ES-I3 (cell line): ENCODE results near the gene USP13.
"Not testable (repeated sequence)": the region's sequence is repeated elsewhere in the genome, so short reads cannot be mapped to it uniquely, and the experiment has no call there.

ENCODE experiments used
- H3K36me3 ChIP-seq: 2 replicates; pipeline ENCODE4 v1.6.1; 2013; ENCODE audit warnings: mild to moderate bottlenecking, low read length, control low read depth, moderate library complexity; ENCODE audit not compliant: insufficient read depth
- H3K4me1 ChIP-seq: 2 replicates; pipeline ENCODE4 v1.6.1; 2013; ENCODE audit warnings: mild to moderate bottlenecking, control low read depth, low read length; ENCODE audit not compliant: insufficient read depth
- H3K9ac ChIP-seq: 2 replicates; pipeline ENCODE4 v1.6.1; 2013; ENCODE audit warnings: low read depth, mild to moderate bottlenecking, low read length, moderate library complexity
- H3K9me3 ChIP-seq: 2 replicates; pipeline ENCODE4 v1.6.1; 2013; ENCODE audit warnings: mild to moderate bottlenecking, low read length, moderate library complexity; ENCODE audit not compliant: control insufficient read depth, insufficient read depth

Gene USP13

GRCh38 chr3:179671747-179672242, 19.0 kb downstream of the USP13 start:
- H3K4me1 ChIP-seq, result 0 out of 2 replicates have a peak, but pooled peaks cover under 1% of the 10 kb centered on the region
- no peaks in the 10 kb centered on the region for H3K36me3 ChIP-seq
- no peaks in the 10 kb centered on the region for H3K9me3 ChIP-seq
- no peak overlapping the region for H3K9ac ChIP-seq

GRCh38 chr3:179672918-179673317, 20.1 kb downstream of the USP13 start:
- H3K9ac ChIP-seq, result no peak overlapping the region
- no peaks in the 10 kb centered on the region for H3K4me1 ChIP-seq
- no peaks in the 10 kb centered on the region for H3K9me3 ChIP-seq
- H3K36me3 ChIP-seq, result no peaks in the 10 kb centered on the region

DNA sequence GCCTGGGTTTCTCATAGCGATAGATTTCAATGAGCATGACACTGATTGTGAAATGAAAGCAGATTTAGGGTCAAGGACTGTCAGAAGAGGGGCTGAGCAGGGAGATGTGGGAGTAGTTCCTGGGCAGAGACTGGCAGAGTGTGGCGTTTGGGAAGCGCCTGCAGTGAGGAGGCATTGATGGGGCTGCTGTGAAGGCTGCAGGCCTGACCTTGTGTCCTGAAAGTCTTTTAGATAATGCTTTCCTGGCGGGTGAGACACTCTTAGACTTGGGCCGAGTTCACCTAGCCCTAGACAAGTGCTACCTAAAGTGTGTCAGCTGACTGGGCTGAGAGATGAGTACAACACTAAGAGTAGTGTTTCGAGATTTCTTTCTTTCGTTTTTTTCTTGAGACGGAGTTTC, 20.7 kb downstream of the USP13 start:
- H3K9ac ChIP-seq, result no peak overlapping the region
- no peaks in the 10 kb centered on the region for H3K9me3 ChIP-seq
- H3K36me3 ChIP-seq, result no peaks in the 10 kb centered on the region
- H3K4me1 ChIP-seq, result no peaks in the 10 kb centered on the region

- Histone ChIP-seq H3K4me1 (peaks cover 4% of the 10 kb centered on the region; the same call in 1 of the 2 replicates), H3K9me3 (no peaks in the 10 kb centered on the region), H3K36me3 (no peaks in the 10 kb centered on the region), H3K9ac (no peak overlapping the region)
Measured at GRCh38 chr3:179676081-179676480, 23.2 kb downstream of the USP13 start.

DNA sequence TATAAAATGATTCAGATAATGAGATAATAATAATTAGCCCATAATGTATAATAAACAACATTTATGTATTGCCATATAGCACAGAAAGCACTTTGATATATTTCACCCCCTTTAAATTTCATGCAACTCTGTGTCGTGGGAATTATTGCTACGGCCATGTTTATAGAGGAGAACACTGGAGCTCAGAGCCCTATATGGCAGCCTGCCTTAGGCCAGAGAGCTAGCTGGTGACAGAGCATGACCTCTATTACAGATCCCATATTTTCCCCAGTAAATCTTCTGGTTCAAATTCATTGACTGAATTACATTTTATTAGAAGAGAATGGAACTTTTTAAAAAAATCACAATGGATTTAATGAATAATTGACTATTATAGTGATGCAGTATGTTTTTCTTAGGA, 25.0 kb downstream of the USP13 start:
- H3K4me1 ChIP-seq, result peaks cover 4% of the 10 kb centered on the region; the same call in 1 of the 2 replicates
- H3K9ac ChIP-seq, result no peak overlapping the region
- H3K9me3 ChIP-seq, result no peaks in the 10 kb centered on the region
- H3K36me3 ChIP-seq, result no peaks in the 10 kb centered on the region

- H3K9ac ChIP-seq, result no peak overlapping the region
- H3K4me1 ChIP-seq, result peaks cover 4% of the 10 kb centered on the region; the same call in 1 of the 2 replicates
Measured at GRCh38 chr3:179681492-179682263, 28.8 kb downstream of the USP13 start.

DNA sequence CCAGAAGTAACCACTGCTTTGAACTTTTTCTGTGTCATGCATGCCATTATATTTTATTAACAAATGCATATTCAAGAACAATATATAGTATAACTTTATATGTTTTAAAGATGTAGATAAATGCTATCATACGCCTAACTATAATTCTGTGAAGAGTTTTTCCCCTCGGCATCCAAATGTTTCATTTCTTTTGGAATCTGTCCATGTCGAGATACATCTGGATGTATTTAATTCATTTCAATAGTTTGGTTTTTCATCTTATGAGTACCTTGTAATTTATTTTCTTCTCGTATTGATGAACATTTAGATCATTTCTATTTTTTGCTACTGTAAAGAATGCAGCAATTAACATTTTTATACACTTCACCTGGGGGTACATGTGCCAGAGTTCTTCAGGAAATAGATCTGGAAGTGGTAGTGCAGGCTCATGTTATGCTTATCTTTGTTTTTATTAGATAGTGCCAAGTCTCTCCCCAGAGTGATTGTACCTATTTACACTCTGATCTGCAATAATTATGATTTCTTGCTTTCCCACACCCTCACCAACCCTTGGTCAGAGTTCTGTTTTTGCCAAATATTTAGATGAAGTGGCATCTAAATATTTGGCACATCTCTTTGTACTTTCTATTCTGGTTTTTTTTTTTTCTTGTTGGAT, 29.7 kb downstream of the USP13 start:
- Histone ChIP-seq H3K36me3 (no peaks in the 10 kb centered on the region), H3K9ac (no peak overlapping the region), H3K9me3 (no peaks in the 10 kb centered on the region), H3K4me1 (peaks cover 4% of the 10 kb centered on the region; the same call in 1 of the 2 replicates)

More at GRCh38 chr3:179681492-179682263, 28.8 kb downstream of the USP13 start:
- Histone ChIP-seq H3K9me3 (no peaks in the 10 kb centered on the region), H3K36me3 (no peaks in the 10 kb centered on the region)

DNA sequence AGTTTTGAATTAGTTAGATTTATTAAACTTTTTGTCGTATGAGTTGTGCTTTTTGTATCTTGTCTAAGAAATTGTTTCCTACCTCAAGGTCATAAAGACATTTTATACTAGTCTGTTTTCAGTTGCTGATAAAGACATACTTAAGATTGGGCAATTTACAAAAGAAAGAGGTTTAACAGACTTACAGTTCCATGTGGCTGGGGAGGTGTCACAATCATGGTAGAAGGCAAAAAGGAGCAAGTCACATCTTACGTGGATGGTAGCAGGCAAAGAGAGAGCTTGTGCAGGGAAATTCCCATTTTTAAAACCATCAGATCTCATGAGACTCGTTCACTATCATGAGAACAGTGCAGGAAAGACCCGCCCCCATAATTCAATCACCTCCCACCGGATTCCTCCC, 30.4 kb downstream of the USP13 start:
- H3K9ac ChIP-seq, H3K36me3 ChIP-seq, H3K4me1 ChIP-seq, H3K9me3 ChIP-seq: not testable (repeated sequence)

GRCh38 chr3:179687967-179688535, 35.2 kb downstream of the USP13 start:
- no peaks in the 10 kb centered on the region for H3K4me1 ChIP-seq
- H3K9me3 ChIP-seq, result no peaks in the 10 kb centered on the region
- no peaks in the 10 kb centered on the region; the same call in 1 of the 2 replicates for H3K36me3 ChIP-seq
- H3K9ac ChIP-seq, result no peak overlapping the region

DNA sequence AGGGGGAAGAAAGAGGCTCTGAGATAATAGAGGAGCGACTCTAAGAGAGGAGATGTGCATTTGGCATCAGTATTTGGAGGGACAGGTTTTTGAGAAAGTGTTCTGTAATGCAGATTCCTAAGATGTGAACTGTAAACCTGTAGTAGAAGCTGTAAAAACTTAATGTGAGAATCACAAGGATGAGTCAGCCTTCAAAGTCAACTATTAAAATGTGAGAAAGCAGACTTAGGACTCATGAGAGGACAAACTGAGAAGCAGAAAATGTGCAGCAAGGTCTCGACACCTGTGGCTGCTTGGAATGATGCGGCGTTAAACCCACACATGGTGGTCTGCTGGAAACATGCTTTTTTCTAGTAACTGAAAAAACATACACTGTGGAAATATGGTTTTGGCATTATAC, 36.0 kb downstream of the USP13 start:
- H3K9me3 ChIP-seq, result no peaks in the 10 kb centered on the region
- H3K9ac ChIP-seq, result no peak overlapping the region
- H3K36me3 ChIP-seq, result no peaks in the 10 kb centered on the region; the same call in 1 of the 2 replicates
- no peaks in the 10 kb centered on the region for H3K4me1 ChIP-seq

DNA sequence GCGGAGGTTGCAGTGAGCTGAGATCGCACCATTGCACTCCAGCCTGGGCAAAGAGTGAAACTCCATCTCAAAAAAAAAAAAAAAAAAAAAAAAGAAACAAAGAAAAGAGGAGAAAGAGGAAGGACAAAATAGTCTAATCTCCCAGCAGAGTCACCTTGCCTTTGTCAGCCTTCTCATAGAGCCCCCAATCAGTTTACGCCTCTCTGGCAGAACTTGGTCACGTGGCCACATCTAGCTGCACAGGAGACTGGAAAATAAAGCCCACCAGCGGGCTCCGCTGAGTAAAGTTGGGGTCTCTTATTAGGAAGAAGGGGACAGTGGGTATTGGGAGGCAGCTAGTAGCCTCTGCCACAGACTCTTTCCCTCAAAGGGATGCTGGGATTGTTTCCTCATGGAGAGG, 41.9 kb downstream of the USP13 start:
- Histone ChIP-seq H3K9me3 (no peaks in the 10 kb centered on the region), H3K4me1 (peaks cover 10% of the 10 kb centered on the region; the same call in 1 of the 2 replicates), H3K36me3 (peaks cover 2% of the 10 kb centered on the region; the same call in 1 of the 2 replicates), H3K9ac (no peak overlapping the region)

DNA sequence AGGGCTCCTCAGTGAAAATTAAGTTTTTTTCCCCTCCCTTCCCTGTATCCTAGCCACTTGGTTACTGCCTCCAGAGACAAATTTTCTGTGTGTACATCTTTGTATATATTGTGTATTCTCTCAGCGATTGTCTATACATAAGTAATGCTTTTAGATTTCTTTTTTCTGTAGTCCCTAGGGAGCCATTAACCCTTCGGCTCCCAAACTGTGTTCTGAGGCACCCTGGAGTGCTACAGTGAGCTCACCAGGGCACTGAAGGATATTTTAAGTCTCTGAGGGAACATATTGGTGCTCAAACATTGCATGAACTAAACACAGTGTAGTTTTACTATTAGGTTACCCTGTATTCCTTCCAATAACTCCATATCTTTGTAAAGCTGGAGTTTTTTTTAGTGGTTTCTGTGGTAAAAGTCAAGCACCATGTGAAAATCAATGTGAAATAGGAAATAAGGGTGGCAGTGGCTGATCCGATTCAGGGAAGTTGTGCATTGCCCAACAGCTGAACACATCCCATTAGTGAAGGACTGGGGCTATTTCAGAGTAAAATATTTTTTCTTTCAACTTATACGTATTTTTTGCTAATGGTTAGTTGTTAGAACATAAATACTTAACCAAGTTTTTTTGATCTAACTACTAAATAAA, 43.0 kb downstream of the USP13 start:
- peaks cover 2% of the 10 kb centered on the region; the same call in 1 of the 2 replicates for H3K36me3 ChIP-seq
- no peak overlapping the region for H3K9ac ChIP-seq
- H3K9me3 ChIP-seq, result no peaks in the 10 kb centered on the region
- H3K4me1 ChIP-seq, result peaks cover 10% of the 10 kb centered on the region; the same call in 1 of the 2 replicates

DNA sequence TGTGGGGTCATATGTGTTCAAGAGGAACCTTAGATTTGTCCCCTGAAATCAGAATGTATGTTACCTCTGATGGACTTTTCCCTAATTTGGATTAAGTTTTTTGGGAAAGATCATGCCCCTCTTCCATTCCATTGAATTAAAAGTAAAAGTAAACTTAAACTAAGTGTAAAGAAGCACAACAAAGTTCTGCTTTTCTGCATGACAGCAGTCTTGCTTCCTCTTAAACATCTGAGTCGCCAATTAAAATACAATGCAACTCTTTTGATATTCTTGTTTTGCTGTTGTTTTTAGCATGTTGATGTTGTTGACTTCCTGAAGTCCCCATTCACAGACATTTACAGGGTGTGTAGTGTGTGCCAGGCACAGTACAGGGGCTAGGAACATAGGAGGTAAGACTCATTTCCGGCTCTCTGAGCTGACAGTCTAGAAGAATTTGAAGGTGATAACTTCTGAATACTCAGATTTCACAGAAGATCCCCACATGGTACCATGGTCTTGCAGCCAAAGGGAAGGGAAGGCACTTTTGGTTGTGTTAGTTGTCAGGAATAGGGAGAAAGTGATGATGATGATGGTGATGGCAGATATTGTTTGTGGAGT, 45.0 kb downstream of the USP13 start:
- Histone ChIP-seq H3K9ac (no peak overlapping the region), H3K9me3 (no peaks in the 10 kb centered on the region), H3K36me3 (peaks cover 2% of the 10 kb centered on the region; the same call in 1 of the 2 replicates), H3K4me1 (peaks cover 10% of the 10 kb centered on the region; the same call in 1 of the 2 replicates)

DNA sequence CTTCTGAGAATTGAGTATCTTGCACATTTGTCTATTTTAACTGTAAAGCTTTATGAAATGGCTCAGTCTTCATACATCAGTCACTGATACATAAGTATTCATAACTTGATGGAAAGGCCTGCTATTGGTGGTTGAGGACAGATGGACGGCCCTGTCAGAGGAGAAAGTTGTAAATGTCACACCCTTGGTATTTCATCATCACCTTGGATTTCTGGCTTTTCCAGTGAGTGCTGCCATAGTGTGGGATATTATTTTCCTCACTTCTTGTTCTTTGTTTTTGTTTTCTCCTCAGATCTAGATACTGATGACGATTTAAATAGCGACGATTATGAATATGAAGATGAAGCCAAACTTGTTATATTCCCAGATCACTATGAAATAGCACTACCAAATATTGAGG, 47.9 kb downstream of the USP13 start:
- Histone ChIP-seq H3K36me3 (no peaks in the 10 kb centered on the region), H3K4me1 (peaks cover 10% of the 10 kb centered on the region; the same call in 1 of the 2 replicates), H3K9ac (no peak overlapping the region), H3K9me3 (no peaks in the 10 kb centered on the region)
